Stimulated activated CD4-positive, alpha-beta T cell treated with anti-CD3 and anti-CD28 coated beads, Interleukin-1b, Interleukin-23, amount 100 ng/mL, for 24 hours (primary cell): ENCODE results near the gene SSBP3.

Experiments
- DNase-seq, 4 experiments: peaks; one replicate each; pipeline ENCODE4 v3.0.0-alpha.2; 2020; ENCODE audit warnings: low read depth in 4 of 4, low spot score in 1 of 4

SSBP3 gene

GRCh38 chr1:54375298-54375697 is 30.9 kb downstream of the SSBP3 start:
- DNase-seq: no peak

GRCh38 chr1:54374766-54375165 is 31.4 kb downstream of the SSBP3 start:
- DNase-seq: no peak

- no peak for DNase-seq
These were observed 33.2 kb downstream of the SSBP3 start for GRCh38 chr1:54372978-54373377.

GRCh38 chr1:54371942-54372275 is 34.3 kb downstream of the SSBP3 start:
- DNase-seq: no peak

- DNase-seq: no peak
These were observed 34.9 kb downstream of the SSBP3 start for GRCh38 chr1:54371038-54371941.

GRCh38 chr1:54370287-54370989 is 35.8 kb downstream of the SSBP3 start:
- DNase-seq: no peak

- DNase-seq: no peak
These were observed 38.6 kb downstream of the SSBP3 start for GRCh38 chr1:54367613-54368012.

- no peak for DNase-seq
These were observed 40.3 kb downstream of the SSBP3 start for GRCh38 chr1:54365847-54366246.

GRCh38 chr1:54365398-54365797 is 40.8 kb downstream of the SSBP3 start:
- no peak for DNase-seq

- DNase-seq: no peak
These were observed 41.2 kb downstream of the SSBP3 start for GRCh38 chr1:54364995-54365394.

GRCh38 chr1:54364582-54364981 is 41.6 kb downstream of the SSBP3 start:
- no peak for DNase-seq

- no peak for DNase-seq
These were observed 42.3 kb downstream of the SSBP3 start for GRCh38 chr1:54363925-54364324.

GRCh38 chr1:54362881-54363340 is 43.3 kb downstream of the SSBP3 start:
- no peak for DNase-seq

GRCh38 chr1:54361342-54361741 is 44.9 kb downstream of the SSBP3 start:
- no peak for DNase-seq

GRCh38 chr1:54360165-54361005 is 45.8 kb downstream of the SSBP3 start:
- no peak for DNase-seq

- no peak for DNase-seq
These were observed 46.6 kb downstream of the SSBP3 start for GRCh38 chr1:54359393-54360162.

GRCh38 chr1:54358503-54359168 is 47.6 kb downstream of the SSBP3 start:
- no peak for DNase-seq

- DNase-seq: no peak
These were observed 48.2 kb downstream of the SSBP3 start for GRCh38 chr1:54357967-54358366.

GRCh38 chr1:54356680-54357147 is 49.5 kb downstream of the SSBP3 start:
- peak in 1 of 4 experiments; percentile 18 for DNase-seq
